ENCODE data around the gene M1AP.

M1AP gene

GRCh38 chr2:74675090-74675489 lies 27.0 kb upstream of the M1AP start:
- Mint-ChIP-seq H3K9me3 (no peaks in the 10 kb centered on the region), H3K4me1 (ENCODE audit: low read depth in 2 of 2) (peaks cover 4 to 8% of the 10 kb centered on the region in 2 donors), H3K27me3 (no peaks in the 10 kb centered on the region), H3K36me3 (ENCODE audit: insufficient read depth) (peaks cover 3% of the 10 kb centered on the region), H3K27ac (no peak overlapping the region), H3K4me3 (no peak overlapping the region)
- DNase-seq (no peak), ATAC-seq (replicated peaks) (no peak)

- H3K27ac Mint-ChIP-seq = no peak overlapping the region
- H3K9me3 Mint-ChIP-seq = no peaks in the 10 kb centered on the region
- no peaks in the 10 kb centered on the region for H3K27me3 Mint-ChIP-seq
- peaks cover 3% of the 10 kb centered on the region for H3K36me3 Mint-ChIP-seq (ENCODE audit: insufficient read depth)
- ATAC-seq (replicated peaks) (no peak), DNase-seq (no peak)
- peaks cover 4 to 8% of the 10 kb centered on the region in 2 donors for H3K4me1 Mint-ChIP-seq (ENCODE audit: low read depth in 2 of 2)
- H3K4me3 Mint-ChIP-seq = no peak overlapping the region
These were observed 25.8 kb upstream of the M1AP start for GRCh38 chr2:74673826-74674528.

DNA sequence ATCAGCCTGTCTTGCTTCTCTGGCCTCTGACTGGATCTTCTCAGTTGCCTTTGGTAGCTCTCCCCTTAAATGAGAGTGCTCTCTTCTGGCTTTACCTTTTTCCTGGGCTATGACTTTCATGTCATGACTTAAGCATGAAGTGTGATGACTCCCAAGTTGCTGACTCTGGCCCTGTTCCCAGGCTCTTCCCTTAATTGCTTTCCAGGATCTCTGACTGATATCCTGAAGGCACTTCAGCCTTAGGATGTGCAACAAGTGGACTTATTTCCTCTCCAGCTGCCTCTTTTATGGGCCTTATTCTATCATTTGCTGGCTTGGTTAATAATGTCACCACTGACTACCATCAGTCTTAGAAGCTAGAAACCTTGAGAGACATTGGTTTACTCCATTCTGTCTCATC lies 23.3 kb upstream of the M1AP start:
- peak overlapping the region in 1 of 2 donors; percentile 5 for H3K27ac Mint-ChIP-seq
- no peak overlapping the region for H3K4me3 Mint-ChIP-seq
- H3K9me3 Mint-ChIP-seq = no peaks in the 10 kb centered on the region
- peaks cover 8% of the 10 kb centered on the region for H3K36me3 Mint-ChIP-seq (ENCODE audit: insufficient read depth)
- DNase-seq (no peak), ATAC-seq (replicated peaks) (no peak)
- no peaks in the 10 kb centered on the region for H3K27me3 Mint-ChIP-seq
- H3K4me1 Mint-ChIP-seq (ENCODE audit: low read depth in 2 of 2) = peaks cover 4 to 8% of the 10 kb centered on the region in 2 donors

- Mint-ChIP-seq H3K27ac (no peak overlapping the region), H3K9me3 (no peaks in the 10 kb centered on the region), H3K36me3 (ENCODE audit: insufficient read depth) (peaks cover 5% of the 10 kb centered on the region), H3K27me3 (no peaks in the 10 kb centered on the region), H3K4me3 (no peak overlapping the region), H3K4me1 (ENCODE audit: low read depth in 2 of 2) (peaks cover 4 to 8% of the 10 kb centered on the region in 2 donors)
- no peak for ATAC-seq (replicated peaks)
- no peak for DNase-seq
These were observed 22.1 kb upstream of the M1AP start for GRCh38 chr2:74670263-74670662.

DNA sequence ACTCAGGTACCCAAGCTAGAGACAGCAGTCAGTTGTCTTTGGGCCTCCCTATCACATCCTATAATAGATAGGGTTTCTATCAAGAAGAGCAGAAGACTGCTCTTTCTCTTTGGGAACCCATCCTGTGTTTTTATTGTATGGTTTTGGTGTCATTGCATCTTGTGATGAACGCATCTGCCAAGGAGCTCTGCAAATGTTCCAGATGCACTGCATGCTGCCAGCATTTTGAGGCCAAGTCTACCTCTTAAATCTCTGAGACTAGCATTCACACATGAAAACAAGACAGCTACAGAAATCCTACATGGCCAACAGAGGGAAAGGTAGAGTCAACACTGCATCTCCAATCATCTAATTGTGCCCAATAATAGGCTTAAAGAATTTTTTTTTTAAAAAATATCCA lies 20.0 kb upstream of the M1AP start:
- no peak for ATAC-seq (replicated peaks)
- Mint-ChIP-seq H3K36me3 (ENCODE audit: insufficient read depth) (peaks cover 5% of the 10 kb centered on the region), H3K4me1 (ENCODE audit: low read depth in 2 of 2) (peaks cover 4 to 8% of the 10 kb centered on the region in 2 donors), H3K27me3 (no peaks in the 10 kb centered on the region), H3K27ac (no peak overlapping the region), H3K4me3 (no peak overlapping the region), H3K9me3 (no peaks in the 10 kb centered on the region)
- no peak for DNase-seq

GRCh38 chr2:74659462-74659861 lies 11.3 kb upstream of the M1AP start:
- ATAC-seq (replicated peaks) = no peak
- Mint-ChIP-seq H3K36me3 (ENCODE audit: insufficient read depth) (peaks cover 2% of the 10 kb centered on the region), H3K27me3 (no peaks in the 10 kb centered on the region), H3K27ac (no peak overlapping the region), H3K9me3 (no peaks in the 10 kb centered on the region), H3K4me1 (ENCODE audit: low read depth in 2 of 2) (peaks cover 9 to 12% of the 10 kb centered on the region in 2 donors), H3K4me3 (no peak overlapping the region)
- DNase-seq = no peak

DNA sequence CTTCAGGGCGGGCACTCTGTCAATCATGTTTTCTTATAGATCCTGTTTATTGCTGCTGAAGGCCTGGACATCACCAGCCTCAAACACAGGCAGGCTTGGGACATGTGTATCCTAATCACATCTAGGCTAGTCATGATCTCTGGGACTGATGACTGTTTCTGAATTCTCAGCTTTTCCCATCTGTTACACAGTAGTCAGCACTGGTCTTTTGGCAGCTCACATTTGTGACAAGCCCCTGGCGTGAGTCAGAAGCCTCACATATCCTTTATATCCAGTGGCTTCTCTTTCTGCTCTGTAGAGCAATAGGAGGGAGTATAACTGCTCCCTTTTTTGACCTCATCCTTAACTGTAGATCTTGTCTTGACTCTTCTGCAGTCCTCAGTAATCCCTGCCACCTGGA lies 10.4 kb upstream of the M1AP start:
- no peak overlapping the region for H3K4me3 Mint-ChIP-seq
- H3K27me3 Mint-ChIP-seq = no peaks in the 10 kb centered on the region
- H3K27ac Mint-ChIP-seq = no peak overlapping the region
- H3K9me3 Mint-ChIP-seq = no peaks in the 10 kb centered on the region
- peaks cover 9 to 12% of the 10 kb centered on the region in 2 donors for H3K4me1 Mint-ChIP-seq (ENCODE audit: low read depth in 2 of 2)
- ATAC-seq (replicated peaks) (no peak), DNase-seq (no peak)
- peaks cover 9% of the 10 kb centered on the region for H3K36me3 Mint-ChIP-seq (ENCODE audit: insufficient read depth)

DNA sequence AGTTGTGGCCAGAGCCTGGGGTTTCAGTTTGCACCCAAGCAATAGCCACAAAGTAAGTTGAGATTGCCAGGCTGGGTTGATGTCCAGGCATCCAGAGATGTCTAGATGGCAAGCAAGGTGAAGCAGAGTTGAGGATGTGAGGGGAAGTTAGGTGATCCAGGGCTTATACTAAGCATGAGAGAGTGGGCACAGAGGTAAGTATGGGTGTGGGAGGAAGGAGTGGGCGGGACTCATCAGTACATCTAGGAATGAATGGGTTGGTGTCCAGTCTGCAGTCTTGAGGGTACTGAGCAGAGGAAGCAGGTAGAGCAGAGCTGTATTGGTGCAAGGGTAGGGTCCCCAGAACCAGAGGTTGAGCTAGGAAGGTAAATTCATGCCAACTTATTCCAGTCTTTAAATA lies 7.4 kb upstream of the M1AP start:
- no peaks in the 10 kb centered on the region for H3K9me3 Mint-ChIP-seq
- H3K27me3 Mint-ChIP-seq = no peaks in the 10 kb centered on the region
- peaks cover 9 to 20% of the 10 kb centered on the region in 2 donors for H3K4me1 Mint-ChIP-seq (ENCODE audit: low read depth in 2 of 2)
- peak overlapping the region; percentile 77 to 84 for H3K4me3 Mint-ChIP-seq
- H3K36me3 Mint-ChIP-seq (ENCODE audit: insufficient read depth) = peaks cover 10% of the 10 kb centered on the region
- no peak for DNase-seq
- peak overlapping the region in 1 of 2 donors; percentile 0 for H3K27ac Mint-ChIP-seq
- ATAC-seq (replicated peaks) = no peak

DNA sequence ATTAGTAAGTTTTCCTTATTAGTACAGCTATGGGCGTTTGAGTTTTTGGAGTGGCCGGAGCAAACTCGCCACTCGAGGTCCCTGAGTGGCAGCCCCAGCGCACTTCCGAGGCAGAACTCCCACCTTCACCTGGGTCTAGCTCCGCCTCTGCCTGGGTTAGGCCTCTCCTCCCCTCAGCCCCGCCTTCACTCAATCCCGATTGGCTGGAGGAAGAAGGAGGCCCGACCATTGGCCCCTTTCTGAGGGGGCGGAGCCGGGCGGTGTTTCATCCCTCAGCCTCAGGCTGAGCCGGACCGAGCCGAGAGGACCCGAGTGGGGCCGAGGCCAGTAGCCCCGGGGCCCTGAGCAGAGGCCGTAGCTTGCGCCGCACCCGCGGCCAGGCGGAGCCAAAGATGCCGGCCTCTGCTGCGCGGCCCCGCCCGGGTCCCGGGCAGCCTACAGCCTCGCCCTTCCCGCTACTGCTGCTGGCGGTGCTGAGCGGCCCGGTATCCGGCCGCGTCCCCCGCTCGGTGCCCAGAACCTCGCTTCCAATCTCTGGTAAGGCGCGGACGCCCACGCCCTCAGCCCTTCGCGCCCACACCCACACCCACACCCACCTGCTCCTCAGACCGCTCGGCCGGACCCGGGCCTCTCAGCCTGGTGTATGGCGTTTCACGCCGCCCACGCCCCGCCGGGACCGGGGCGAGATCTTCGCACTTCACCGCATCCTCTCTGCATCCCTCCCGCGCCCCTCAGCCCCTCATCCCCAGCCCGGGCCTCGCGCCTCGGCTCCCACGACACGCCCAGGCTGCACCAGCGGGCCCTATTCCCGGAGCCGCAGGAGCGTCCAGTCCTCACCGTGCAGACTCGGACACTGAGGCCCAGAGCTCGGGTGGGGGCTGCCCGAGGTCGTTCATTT lies 6.1 kb upstream of the M1AP start, which contains the start of gene SEMA4F:
Gene SEMA4F, plus strand, starts transcription at position 263 of the 898 bp plus-strand sequence. Its CDS starts 130 bp downstream, at position 393.
- Mint-ChIP-seq H3K4me1 (ENCODE audit: low read depth in 2 of 2) (peaks cover 9 to 20% of the 10 kb centered on the region in 2 donors), H3K27ac (peak within 1 kb of the TSS; percentile 9 to 14), H3K9me3 (no peaks in the 10 kb centered on the region), H3K4me3 (peak within 1 kb of the TSS; percentile 77 to 84), H3K36me3 (ENCODE audit: insufficient read depth) (peaks cover 10% of the 10 kb centered on the region), H3K27me3 (peaks cover 3 to 4% of the 10 kb centered on the region in 2 donors)
- DNase-seq = peak; percentile 91 to 92 (median 92)
- ATAC-seq (replicated peaks) = peak; percentile 98

- ATAC-seq (replicated peaks) = peak; percentile 39
- H3K4me1 Mint-ChIP-seq (ENCODE audit: low read depth in 2 of 2) = peaks cover 9 to 20% of the 10 kb centered on the region in 2 donors
These were observed 5.5 kb upstream of the M1AP start for GRCh38 chr2:74653589-74653984.

DNA sequence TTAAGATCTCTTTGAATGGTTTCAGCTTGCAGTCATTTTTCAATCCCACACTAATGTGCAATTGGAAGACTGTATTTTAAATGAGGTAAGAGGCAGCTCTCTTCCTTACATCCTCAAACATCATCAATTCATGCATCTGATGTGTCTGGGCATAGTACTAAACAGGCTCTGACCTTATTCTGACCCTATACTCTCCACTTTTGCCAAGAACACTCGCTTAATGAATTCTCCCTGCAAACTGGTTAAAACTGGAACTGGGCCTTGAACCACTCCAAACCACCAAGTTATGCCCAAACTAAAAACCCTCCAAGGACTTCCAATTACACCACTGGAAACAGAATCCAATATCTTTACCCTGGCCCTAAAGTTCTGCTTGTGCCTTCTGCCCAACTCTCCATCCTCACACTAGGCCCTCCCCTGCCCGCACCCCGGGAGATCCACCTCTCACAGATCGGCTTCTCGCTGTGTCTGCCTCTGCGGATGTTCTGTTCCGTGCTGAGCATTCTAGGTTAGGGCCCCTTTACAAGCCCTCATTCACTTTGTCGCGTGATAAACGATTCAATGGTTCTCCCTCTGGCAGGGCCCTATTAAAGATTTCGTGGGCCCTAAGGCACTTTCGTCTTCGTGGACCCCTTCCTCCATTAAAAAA lies 1.2 kb downstream of the M1AP start:
- peaks cover 24 to 26% of the 10 kb centered on the region in 2 donors for H3K27me3 Mint-ChIP-seq
- no peak overlapping the region for H3K27ac Mint-ChIP-seq
- no peaks in the 10 kb centered on the region for H3K9me3 Mint-ChIP-seq
- ATAC-seq (replicated peaks) (no peak), DNase-seq (no peak)
- H3K4me1 Mint-ChIP-seq (ENCODE audit: low read depth in 2 of 2) = peaks cover 0 to 3% of the 10 kb centered on the region in 2 donors
- no peak overlapping the region for H3K4me3 Mint-ChIP-seq
- H3K36me3 Mint-ChIP-seq (ENCODE audit: insufficient read depth) = no peaks in the 10 kb centered on the region

More at GRCh38 chr2:74653589-74653984, 5.5 kb upstream of the M1AP start:
- Mint-ChIP-seq H3K36me3 (ENCODE audit: insufficient read depth) (peaks cover 10% of the 10 kb centered on the region), H3K27ac (peak overlapping the region; percentile 6 to 14), H3K4me3 (peak overlapping the region; percentile 77 to 84), H3K27me3 (peaks cover 10 to 11% of the 10 kb centered on the region in 2 donors), H3K9me3 (no peaks in the 10 kb centered on the region)
- no peak for DNase-seq

GRCh38 chr2:74646201-74646600 lies 1.9 kb downstream of the M1AP start:
- DNase-seq (no peak), ATAC-seq (replicated peaks) (no peak)
- Mint-ChIP-seq H3K4me1 (ENCODE audit: low read depth in 2 of 2) (peaks cover 0 to 3% of the 10 kb centered on the region in 2 donors), H3K27me3 (peaks cover 30 to 31% of the 10 kb centered on the region in 2 donors), H3K27ac (no peak overlapping the region), H3K36me3 (ENCODE audit: insufficient read depth) (no peaks in the 10 kb centered on the region), H3K4me3 (no peak overlapping the region), H3K9me3 (no peaks in the 10 kb centered on the region)

DNA sequence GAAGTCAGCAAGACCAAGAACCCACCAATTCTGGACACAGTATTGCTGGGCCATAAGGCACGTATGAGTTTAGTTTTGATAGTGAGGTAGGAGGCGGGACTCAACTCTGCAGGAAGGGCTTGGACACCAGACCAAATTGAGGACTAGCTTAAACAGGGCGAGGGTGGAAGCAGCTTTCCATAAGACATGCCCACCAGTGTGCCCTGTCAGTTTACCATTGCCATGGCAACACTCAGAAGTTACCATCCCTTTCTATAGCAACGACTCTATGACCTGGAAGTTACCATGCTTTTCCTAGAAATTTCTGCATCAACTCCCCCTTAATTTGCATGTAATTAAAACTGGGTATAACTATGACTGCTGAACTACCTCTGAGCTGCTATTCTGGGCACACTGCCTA lies 2.8 kb downstream of the M1AP start:
- ATAC-seq (replicated peaks) = no peak
- H3K27me3 Mint-ChIP-seq = peaks cover 38% of the 10 kb centered on the region in 2 donors

More for the DNA sequence above, 2.8 kb downstream of the M1AP start:
- no peaks in the 10 kb centered on the region for H3K36me3 Mint-ChIP-seq (ENCODE audit: insufficient read depth)
- H3K27ac Mint-ChIP-seq = no peak overlapping the region
- no peaks in the 10 kb centered on the region for H3K9me3 Mint-ChIP-seq
- H3K4me1 Mint-ChIP-seq (ENCODE audit: low read depth in 2 of 2) = peaks cover 0 to 3% of the 10 kb centered on the region in 2 donors
- no peak for DNase-seq
- H3K4me3 Mint-ChIP-seq = no peak overlapping the region

Data from effector memory CD8-positive, alpha-beta T cell (primary cell).